Measurements from ENCODE around the gene LASP1.

GRCh38 chr17:38888842-38889241 lies 19.0 kb downstream of the LASP1 start:
- TF ChIP-seq CTCF (conservative IDR thresholded peaks at IDR 0.05; ENCODE audit: low read depth, low read length): no peak
- TF ChIP-seq CHD1 (IDR thresholded peaks at IDR 0.05; ENCODE audit: low read depth, low read length): no peak
- no peak for TF ChIP-seq POLR2A (IDR thresholded peaks at IDR 0.05; ENCODE audit: low read depth, low read length)
- TF ChIP-seq, protein P1, sequence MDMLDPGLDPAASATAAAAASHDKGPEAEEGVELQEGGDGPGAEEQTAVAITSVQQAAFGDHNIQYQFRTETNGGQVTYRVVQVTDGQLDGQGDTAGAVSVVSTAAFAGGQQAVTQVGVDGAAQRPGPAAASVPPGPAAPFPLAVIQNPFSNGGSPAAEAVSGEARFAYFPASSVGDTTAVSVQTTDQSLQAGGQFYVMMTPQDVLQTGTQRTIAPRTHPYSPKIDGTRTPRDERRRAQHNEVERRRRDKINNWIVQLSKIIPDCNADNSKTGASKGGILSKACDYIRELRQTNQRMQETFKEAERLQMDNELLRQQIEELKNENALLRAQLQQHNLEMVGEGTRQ (IDR thresholded peaks at IDR 0.05; ENCODE audit: low read depth, low read length): no peak
- TF ChIP-seq BHLHE40 (IDR thresholded peaks at IDR 0.05; ENCODE audit: low read depth, low read length): no peak
- no peak for TF ChIP-seq RFX5 (IDR thresholded peaks at IDR 0.05; ENCODE audit: low read depth, low read length)
- TF ChIP-seq RAD21 (IDR thresholded peaks at IDR 0.05; ENCODE audit: low read length): no peak
- TF ChIP-seq CEBPB (IDR thresholded peaks at IDR 0.05; ENCODE audit: low read depth, low read length): no peak
- TF ChIP-seq MXI1 (IDR thresholded peaks at IDR 0.05; ENCODE audit: borderline replicate concordance, low read depth, low read length): no peak
- no peak for TF ChIP-seq RCOR1 (IDR thresholded peaks at IDR 0.05; ENCODE audit: insufficient replicate concordance, low read length)
- no peak for TF ChIP-seq MAZ (IDR thresholded peaks at IDR 0.05; ENCODE audit: borderline replicate concordance, low read depth, low read length)
- no peak for TF ChIP-seq MAFK (IDR thresholded peaks at IDR 0.05; ENCODE audit: low read depth, low read length)
- TF ChIP-seq SMC3 (IDR thresholded peaks at IDR 0.05; ENCODE audit: low read depth, low read length): no peak

Data from IMR-90 (cell line).